Measurements from ENCODE around the gene ACVR1.
A peak's percentile ranks its signal among the peaks of the same experiment; 100 is the strongest.
"Not testable (repeated sequence)": the region's sequence is repeated elsewhere in the genome, so short reads cannot be mapped to it uniquely, and the experiment has no call there.

The ACVR1 gene

DNA sequence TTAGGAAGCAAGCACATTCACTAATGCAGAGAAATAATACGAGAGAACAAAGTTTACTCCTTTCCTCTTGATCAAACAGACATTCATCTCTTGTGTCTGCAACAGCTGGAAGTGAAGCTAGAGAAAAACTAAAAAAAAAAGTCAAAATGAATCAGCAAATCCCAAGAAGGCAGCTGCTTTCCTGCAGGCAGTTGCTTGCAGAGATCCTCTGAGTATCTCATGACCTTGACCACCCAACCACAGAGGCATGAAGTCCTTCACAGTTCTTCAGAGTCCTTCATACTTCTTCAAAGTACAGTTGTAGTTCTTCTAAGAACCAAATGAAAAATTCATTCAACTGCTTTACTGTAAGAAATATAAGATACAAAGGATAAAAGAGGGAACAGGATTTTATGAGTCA, 150.3 kb downstream of the ACVR1 start:
- no peaks in the 10 kb centered on the region for H3K9me3 ChIP-seq (ENCODE audit: insufficient read depth, low read depth, low read length)
- H3K14ac ChIP-seq (ENCODE audit: low read length): no peak overlapping the region
- H3K79me2 ChIP-seq (ENCODE audit: control insufficient read depth, insufficient read depth, low read length, poor library complexity): no peaks in the 10 kb centered on the region
- H4K8ac ChIP-seq (ENCODE audit: low read depth, low read length): no peak overlapping the region
- H3K4me2 ChIP-seq (ENCODE audit: low read length): no peak overlapping the region
- DNase-seq: no peak
- no CpG with 5 or more reads among the region's 1 CpG for WGBS (ENCODE audit: extremely low coverage, insufficient coverage, insufficient read length)
- H3K27me3 ChIP-seq (ENCODE audit: insufficient read depth, low read length): no peaks in the 10 kb centered on the region
- H2BK5ac ChIP-seq (ENCODE audit: low read depth, low read length, poor library complexity): no peak overlapping the region
- no peak overlapping the region for H3K9ac ChIP-seq (ENCODE audit: low read length)
- no peaks in the 10 kb centered on the region for H3K79me1 ChIP-seq (ENCODE audit: low read length)
- H4K91ac ChIP-seq (ENCODE audit: low read depth, low read length): no peak overlapping the region
- no peak overlapping the region for H3K23ac ChIP-seq (ENCODE audit: low read length)
- H3K4me3 ChIP-seq (ENCODE audit: low read depth, low read length): no peak overlapping the region
- H3K27ac ChIP-seq (ENCODE audit: low read depth, low read length): no peak overlapping the region
- no peak overlapping the region for H3K18ac ChIP-seq (ENCODE audit: low read length)
- no peak overlapping the region for H2BK12ac ChIP-seq (ENCODE audit: low read length)
- H2AK5ac ChIP-seq (ENCODE audit: low read length): no peak overlapping the region
- H3K4me1 ChIP-seq (ENCODE audit: control insufficient read depth in 1 of 2, insufficient read depth in 2 of 2, low read length in 2 of 2): no peaks in the 10 kb centered on the region
- H2BK120ac ChIP-seq (ENCODE audit: insufficient read depth, low read length, poor library complexity): no peak overlapping the region
- H3K36me3 ChIP-seq (ENCODE audit: control insufficient read depth in 1 of 2, insufficient read depth in 2 of 2, low read length in 2 of 2): peaks cover 0 to 2% of the 10 kb centered on the region in 2 experiments
- no peak overlapping the region for H3K4ac ChIP-seq (ENCODE audit: low read depth, low read length)
- H4K12ac ChIP-seq (ENCODE audit: low read depth, low read length): no peak overlapping the region
- H2AFZ ChIP-seq (ENCODE audit: insufficient read depth, low read length, poor library complexity): no peak overlapping the region

DNA sequence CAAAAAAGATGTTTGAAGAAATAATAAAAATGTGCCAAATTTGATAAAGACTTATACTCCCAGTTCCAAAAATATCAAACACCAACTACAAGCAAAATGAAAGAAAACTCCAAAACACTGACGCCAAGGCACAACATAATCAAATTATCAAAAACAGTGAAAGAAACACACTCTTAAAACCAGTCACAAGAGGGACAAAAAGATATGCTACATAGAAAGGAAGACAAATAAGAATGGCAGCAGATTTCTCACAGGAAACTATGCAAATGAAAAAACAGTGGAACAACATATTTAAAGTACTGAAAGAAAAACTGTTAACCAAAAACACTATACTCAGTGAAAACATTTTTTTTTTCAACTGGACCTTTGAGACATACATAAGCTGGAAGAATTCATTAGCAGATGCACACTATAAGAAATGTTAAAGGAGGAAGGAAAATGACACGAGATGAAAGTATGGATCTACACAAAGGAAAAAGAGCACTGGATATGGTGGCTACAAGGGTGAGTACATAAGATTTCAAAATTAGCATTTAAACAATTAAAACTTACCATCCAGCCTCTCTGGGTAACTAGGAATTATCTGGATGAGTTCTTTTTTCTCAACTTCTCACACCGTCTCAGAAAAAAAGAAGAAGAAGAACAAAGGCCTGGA, 153.4 kb downstream of the ACVR1 start:
- no peaks in the 10 kb centered on the region for H3K9me3 ChIP-seq (ENCODE audit: insufficient read depth, low read depth, low read length)
- H3K27ac ChIP-seq (ENCODE audit: low read depth, low read length): no peak overlapping the region
- no peaks in the 10 kb centered on the region for H3K4me1 ChIP-seq (ENCODE audit: control insufficient read depth in 1 of 2, insufficient read depth in 2 of 2, low read length in 2 of 2)
- H3K79me1 ChIP-seq (ENCODE audit: low read length): no peaks in the 10 kb centered on the region
- no peak overlapping the region for H2AK5ac ChIP-seq (ENCODE audit: low read length)
- H3K27me3 ChIP-seq (ENCODE audit: insufficient read depth, low read length): no peaks in the 10 kb centered on the region
- no peak overlapping the region for H3K23ac ChIP-seq (ENCODE audit: low read length)
- no peak overlapping the region for H3K4me3 ChIP-seq (ENCODE audit: low read depth, low read length)
- DNase-seq: peak in 1 of 2 donors; percentile 8
- no peak overlapping the region for H3K14ac ChIP-seq (ENCODE audit: low read length)
- H4K8ac ChIP-seq (ENCODE audit: low read depth, low read length): no peak overlapping the region
- no peak overlapping the region for H2BK5ac ChIP-seq (ENCODE audit: low read depth, low read length, poor library complexity)
- no CpG with 5 or more reads among the region's 3 CpGs for WGBS (ENCODE audit: extremely low coverage, insufficient coverage, insufficient read length)
- H2BK12ac ChIP-seq (ENCODE audit: low read length): no peak overlapping the region
- H4K91ac ChIP-seq (ENCODE audit: low read depth, low read length): no peak overlapping the region
- H3K18ac ChIP-seq (ENCODE audit: low read length): no peak overlapping the region
- H3K79me2 ChIP-seq (ENCODE audit: control insufficient read depth, insufficient read depth, low read length, poor library complexity): no peaks in the 10 kb centered on the region
- H3K36me3 ChIP-seq (ENCODE audit: control insufficient read depth in 1 of 2, insufficient read depth in 2 of 2, low read length in 2 of 2): peaks cover 0 to 2% of the 10 kb centered on the region in 2 experiments
- no peak overlapping the region for H2BK120ac ChIP-seq (ENCODE audit: insufficient read depth, low read length, poor library complexity)
- H2AFZ ChIP-seq (ENCODE audit: insufficient read depth, low read length, poor library complexity): no peak overlapping the region
- no peak overlapping the region for H4K12ac ChIP-seq (ENCODE audit: low read depth, low read length)
- H3K9ac ChIP-seq (ENCODE audit: low read length): no peak overlapping the region
- H3K4ac ChIP-seq (ENCODE audit: low read depth, low read length): no peak overlapping the region
- no peak overlapping the region for H3K4me2 ChIP-seq (ENCODE audit: low read length)

DNA sequence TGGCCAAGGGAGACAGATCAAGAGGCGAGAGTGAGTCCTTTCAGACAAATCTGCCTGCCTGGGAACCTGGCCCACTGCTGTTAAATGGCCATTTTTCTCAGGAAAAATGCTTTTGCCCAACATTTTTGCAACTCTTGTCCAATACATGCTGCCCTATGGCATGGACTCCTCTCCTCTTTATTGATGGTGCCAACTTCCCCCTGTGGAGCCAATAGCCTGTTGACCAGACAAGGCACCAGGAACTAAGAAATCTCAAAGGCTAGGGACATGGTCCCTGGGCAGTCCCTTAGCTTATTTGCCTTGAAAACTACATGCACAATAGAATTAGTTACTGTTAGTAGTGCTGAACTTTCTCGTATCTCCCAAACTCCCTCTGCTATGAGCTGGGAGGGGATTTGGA, 155.6 kb downstream of the ACVR1 start:
- H2BK12ac ChIP-seq (ENCODE audit: low read length): no peak overlapping the region
- no peak overlapping the region for H3K4me3 ChIP-seq (ENCODE audit: low read depth, low read length)
- no peaks in the 10 kb centered on the region for H3K79me2 ChIP-seq (ENCODE audit: control insufficient read depth, insufficient read depth, low read length, poor library complexity)
- WGBS (ENCODE audit: extremely low coverage, insufficient coverage, insufficient read length): no CpG with 5 or more reads among the region's 2 CpGs
- no peak overlapping the region for H3K4ac ChIP-seq (ENCODE audit: low read depth, low read length)
- no peak overlapping the region for H3K4me2 ChIP-seq (ENCODE audit: low read length)
- no peaks in the 10 kb centered on the region for H3K4me1 ChIP-seq (ENCODE audit: control insufficient read depth in 1 of 2, insufficient read depth in 2 of 2, low read length in 2 of 2)
- H2BK120ac ChIP-seq (ENCODE audit: insufficient read depth, low read length, poor library complexity): no peak overlapping the region
- no peak overlapping the region for H3K23ac ChIP-seq (ENCODE audit: low read length)
- no peak overlapping the region for H3K18ac ChIP-seq (ENCODE audit: low read length)
- no peaks in the 10 kb centered on the region for H3K79me1 ChIP-seq (ENCODE audit: low read length)
- H3K9me3 ChIP-seq (ENCODE audit: insufficient read depth, low read depth, low read length): no peaks in the 10 kb centered on the region
- no peak overlapping the region for H3K9ac ChIP-seq (ENCODE audit: low read length)
- no peak overlapping the region for H2AFZ ChIP-seq (ENCODE audit: insufficient read depth, low read length, poor library complexity)
- no peak overlapping the region for H3K14ac ChIP-seq (ENCODE audit: low read length)
- H3K36me3 ChIP-seq (ENCODE audit: control insufficient read depth in 1 of 2, insufficient read depth in 2 of 2, low read length in 2 of 2): peaks cover 0 to 2% of the 10 kb centered on the region in 2 experiments
- no peak overlapping the region for H4K91ac ChIP-seq (ENCODE audit: low read depth, low read length)
- no peak overlapping the region for H2AK5ac ChIP-seq (ENCODE audit: low read length)
- no peak overlapping the region for H3K27ac ChIP-seq (ENCODE audit: low read depth, low read length)
- no peak overlapping the region for H2BK5ac ChIP-seq (ENCODE audit: low read depth, low read length, poor library complexity)
- no peak for DNase-seq
- H3K27me3 ChIP-seq (ENCODE audit: insufficient read depth, low read length): no peaks in the 10 kb centered on the region
- H4K8ac ChIP-seq (ENCODE audit: low read depth, low read length): no peak overlapping the region
- no peak overlapping the region for H4K12ac ChIP-seq (ENCODE audit: low read depth, low read length)

DNA sequence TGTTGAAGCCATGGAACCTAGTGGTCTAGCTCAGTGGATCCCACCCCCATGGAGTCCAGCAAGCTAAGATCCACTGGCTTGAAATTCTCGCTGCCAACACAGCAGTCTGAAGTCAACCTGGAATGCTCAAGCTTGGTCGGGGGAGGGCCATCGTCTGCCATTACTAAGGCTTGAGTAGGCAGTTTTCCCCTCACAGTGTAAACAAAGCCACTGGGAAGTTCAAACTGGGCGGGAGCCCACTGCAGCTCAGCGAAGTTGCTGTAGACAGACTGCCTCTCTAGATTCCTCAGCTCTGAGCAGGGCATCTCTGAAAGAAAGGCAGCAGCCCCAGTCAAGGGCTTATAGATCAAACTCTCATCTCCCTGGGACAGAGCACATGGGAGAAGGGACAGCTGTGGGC, 171.5 kb downstream of the ACVR1 start:
- H4K91ac ChIP-seq (ENCODE audit: low read depth, low read length); H3K36me3 ChIP-seq (ENCODE audit: control insufficient read depth in 1 of 2, insufficient read depth in 2 of 2, low read length in 2 of 2); H3K79me1 ChIP-seq (ENCODE audit: low read length); DNase-seq; H2AFZ ChIP-seq (ENCODE audit: insufficient read depth, low read length, poor library complexity); H3K27me3 ChIP-seq (ENCODE audit: insufficient read depth, low read length); H3K4me2 ChIP-seq (ENCODE audit: low read length); H2BK5ac ChIP-seq (ENCODE audit: low read depth, low read length, poor library complexity); H2AK5ac ChIP-seq (ENCODE audit: low read length); H4K8ac ChIP-seq (ENCODE audit: low read depth, low read length); H3K27ac ChIP-seq (ENCODE audit: low read depth, low read length); H3K23ac ChIP-seq (ENCODE audit: low read length); H3K9me3 ChIP-seq (ENCODE audit: insufficient read depth, low read depth, low read length); H3K4ac ChIP-seq (ENCODE audit: low read depth, low read length); H3K14ac ChIP-seq (ENCODE audit: low read length); H2BK12ac ChIP-seq (ENCODE audit: low read length); H3K79me2 ChIP-seq (ENCODE audit: control insufficient read depth, insufficient read depth, low read length, poor library complexity); H4K12ac ChIP-seq (ENCODE audit: low read depth, low read length); H3K9ac ChIP-seq (ENCODE audit: low read length); H3K18ac ChIP-seq (ENCODE audit: low read length); H3K4me1 ChIP-seq (ENCODE audit: control insufficient read depth in 1 of 2, insufficient read depth in 2 of 2, low read length in 2 of 2); H2BK120ac ChIP-seq (ENCODE audit: insufficient read depth, low read length, poor library complexity); H3K4me3 ChIP-seq (ENCODE audit: low read depth, low read length): not testable (repeated sequence)
- WGBS (ENCODE audit: extremely low coverage, insufficient coverage, insufficient read length): no CpG with 5 or more reads among the region's 5 CpGs
